HK-2 (cell line): ENCODE measurements around the gene CYP11A1.

Source experiments
- DNase-seq: peaks from one replicate; pipeline ENCODE4 v3.0.0-alpha.2; 2018; ENCODE audit not compliant: unreplicated experiment

The CYP11A1 gene

DNA sequence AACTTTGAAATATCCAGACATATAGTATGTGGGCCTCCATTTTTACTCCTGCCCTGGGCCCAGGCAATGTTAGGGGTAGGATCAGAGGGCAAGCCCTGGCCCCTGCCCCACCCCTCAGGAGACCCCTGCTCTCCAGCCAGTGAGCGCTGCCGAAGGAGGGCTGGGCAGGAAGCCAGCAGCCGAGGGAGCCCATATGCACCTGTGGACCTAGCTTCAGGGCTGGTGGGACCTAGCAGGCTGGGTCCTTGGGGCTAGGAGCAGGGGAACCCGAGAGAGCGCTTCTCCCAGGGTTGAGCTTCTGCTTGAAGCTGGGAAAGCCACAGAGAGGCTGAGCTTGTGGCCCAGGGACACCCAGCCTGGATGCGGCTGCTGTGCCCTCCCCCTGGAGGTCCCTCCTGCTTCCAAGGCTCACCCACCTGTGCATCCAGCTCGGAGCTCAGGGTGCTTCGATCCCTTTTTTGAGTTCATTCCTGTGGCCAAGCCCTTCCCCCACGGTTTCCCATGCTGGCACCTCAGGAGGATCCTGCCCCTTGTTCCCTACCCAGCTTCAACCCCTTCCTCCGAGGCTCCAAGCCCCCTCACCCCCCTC lies 21.0 kb upstream of the CYP11A1 start:
- no peak for DNase-seq

DNA sequence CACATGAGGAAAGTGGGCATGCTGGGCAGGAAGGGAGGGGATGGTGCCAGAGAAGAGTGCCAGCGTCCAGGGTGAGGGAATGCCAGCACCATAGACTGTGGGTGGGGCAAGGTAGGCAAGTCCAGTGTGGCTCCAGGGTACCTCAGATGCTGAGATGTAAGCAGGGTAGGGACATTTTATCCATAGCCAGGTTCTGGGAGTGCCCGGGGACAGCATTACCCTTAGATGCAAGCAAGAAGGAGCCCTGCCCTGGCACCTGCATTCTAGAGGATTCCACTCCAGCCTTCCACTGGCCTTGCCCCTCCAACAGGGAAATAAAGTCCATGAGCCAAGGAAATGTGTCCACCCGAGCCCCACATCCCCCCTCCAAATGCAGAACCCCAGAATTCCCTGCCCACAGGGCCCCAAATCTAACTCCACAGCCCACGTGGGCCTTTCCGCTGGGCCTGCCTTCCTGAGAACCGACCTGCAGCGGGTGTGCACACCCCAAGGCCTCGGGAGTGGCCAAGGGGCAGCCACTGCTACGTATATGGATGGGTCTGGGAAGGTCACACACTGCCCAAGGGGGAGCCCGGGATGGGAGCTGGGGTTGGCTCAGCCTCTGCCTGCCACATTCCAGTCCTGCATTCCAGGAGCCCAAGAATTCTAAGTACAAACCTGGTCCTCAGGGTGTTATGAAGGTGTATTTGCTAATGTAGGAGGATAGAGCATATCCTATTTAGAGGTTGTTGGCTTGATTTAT lies 20.3 kb upstream of the CYP11A1 start:
- DNase-seq = no peak

DNA sequence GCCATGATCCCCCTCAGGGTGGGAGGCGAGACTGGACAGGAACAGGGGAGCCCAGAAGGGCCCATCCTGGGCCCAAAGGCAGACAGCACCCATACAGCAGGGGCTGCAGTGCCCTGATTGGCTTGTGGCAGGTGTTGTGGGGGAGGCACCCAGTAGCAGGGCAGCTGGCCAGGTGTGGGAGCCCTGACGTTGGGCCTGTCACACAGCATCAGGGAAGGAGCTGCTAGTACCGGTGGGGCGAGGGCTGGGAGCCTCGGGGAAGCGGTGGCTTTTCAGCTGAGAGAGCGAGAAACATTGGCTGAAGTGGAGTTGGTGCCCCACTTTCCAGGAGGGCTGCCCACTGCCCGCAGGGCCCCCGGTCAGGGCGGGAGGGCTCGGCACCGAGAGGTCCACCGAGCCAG lies 19.7 kb upstream of the CYP11A1 start:
- no peak for DNase-seq

DNA sequence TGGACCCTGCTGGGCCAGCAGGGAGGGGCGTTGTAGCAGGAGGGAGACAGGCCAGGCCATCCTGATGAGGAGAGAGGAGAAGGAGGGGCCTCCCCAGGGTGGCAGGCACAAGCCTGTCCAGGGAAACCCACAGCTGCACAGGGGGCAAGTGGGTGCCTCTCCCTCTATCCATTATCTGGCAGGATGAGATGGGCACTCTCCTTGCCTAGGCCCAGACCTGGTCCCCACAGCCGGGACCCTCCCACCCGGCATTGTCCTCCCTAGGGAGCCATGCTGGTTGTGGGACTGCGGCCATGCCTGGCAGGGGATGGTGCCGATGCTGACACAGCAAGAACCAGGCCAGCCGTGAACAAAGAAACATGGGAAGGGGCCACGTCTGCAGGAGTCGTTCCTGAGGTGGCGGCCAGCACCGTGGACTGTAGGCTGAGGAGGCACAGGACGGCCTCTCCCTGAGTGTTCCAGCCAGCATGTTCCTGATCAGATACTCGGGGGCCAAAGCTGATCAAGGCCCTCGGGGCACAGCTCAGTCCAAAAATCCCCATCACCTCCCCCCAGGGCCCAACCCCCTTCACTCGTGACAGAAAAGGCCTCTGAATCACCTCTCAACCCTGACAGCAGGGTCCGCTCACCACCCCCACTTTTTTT lies 19.2 kb upstream of the CYP11A1 start:
- DNase-seq = no peak

DNA sequence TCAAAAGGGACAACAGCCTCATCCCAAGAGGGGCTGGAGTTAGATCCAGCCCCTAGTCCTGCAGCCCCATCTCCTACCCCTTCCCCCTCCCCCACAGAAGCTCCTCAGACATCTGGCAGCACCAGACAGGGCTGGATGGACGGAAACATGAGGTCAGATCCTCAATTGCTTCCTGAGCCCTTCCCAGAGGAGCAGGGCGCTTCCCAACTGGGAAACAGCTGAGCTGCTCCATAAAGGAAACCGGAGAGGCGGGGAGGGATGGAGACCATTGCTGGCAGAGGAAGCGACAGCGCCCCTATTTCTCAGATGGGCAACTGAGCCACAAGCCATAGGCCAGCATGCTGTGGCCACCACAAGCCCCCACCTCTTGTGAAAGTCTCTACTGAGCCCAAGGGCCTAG lies 18.3 kb upstream of the CYP11A1 start:
- DNase-seq = no peak

DNA sequence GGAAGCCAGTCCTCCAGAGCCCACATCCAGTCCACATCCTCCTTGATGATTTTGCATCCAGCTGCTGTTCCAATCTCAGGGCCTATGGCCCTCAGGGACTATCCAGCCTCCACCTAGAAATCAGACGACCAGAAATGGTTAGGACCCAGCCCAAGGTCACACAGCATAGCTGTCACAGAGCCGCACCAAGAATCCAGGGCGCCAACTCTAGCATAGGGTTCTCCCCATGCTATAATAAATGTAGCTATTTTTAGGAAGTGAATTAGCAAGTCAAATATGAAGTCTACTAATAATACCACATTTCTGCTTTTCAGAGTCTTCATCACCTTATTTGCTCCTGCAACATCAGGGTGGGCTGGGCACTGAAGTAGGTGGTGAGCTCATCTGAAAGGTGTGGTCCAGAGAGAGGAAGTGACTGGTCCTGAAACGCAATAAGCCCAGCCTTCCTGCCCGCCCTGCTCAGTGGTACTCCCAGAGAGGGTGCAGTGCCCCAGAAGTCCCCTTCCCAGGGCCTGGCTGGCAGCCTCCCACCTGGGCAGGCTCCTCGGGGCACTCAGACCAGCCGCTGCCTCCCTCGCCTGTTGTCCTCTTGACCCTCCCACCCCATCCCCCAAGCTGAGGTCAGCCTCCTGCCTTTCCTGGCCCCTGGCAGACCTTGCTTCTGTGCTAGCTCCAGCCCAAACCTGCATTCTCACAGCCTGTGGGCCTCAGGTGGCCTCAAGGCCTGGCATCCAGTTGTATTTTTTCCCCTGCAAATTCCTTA lies 17.6 kb upstream of the CYP11A1 start:
- DNase-seq = peak; percentile 70

DNA sequence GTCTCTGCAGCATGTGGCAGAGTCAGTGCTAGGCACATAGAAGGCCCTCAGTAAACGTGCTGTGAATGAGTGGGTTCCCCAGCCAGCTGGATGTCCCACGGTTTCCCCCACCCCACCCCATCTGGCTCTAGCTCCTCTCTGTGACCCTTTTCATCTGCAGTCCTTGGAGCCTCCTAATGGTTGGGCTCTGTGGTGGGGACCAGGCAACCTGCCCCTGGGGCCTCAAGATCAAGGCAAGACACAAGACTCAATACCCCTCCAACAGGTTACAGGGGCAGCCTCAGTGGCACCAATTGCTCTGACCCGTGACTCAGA lies 17.1 kb upstream of the CYP11A1 start:
- DNase-seq = no peak

DNA sequence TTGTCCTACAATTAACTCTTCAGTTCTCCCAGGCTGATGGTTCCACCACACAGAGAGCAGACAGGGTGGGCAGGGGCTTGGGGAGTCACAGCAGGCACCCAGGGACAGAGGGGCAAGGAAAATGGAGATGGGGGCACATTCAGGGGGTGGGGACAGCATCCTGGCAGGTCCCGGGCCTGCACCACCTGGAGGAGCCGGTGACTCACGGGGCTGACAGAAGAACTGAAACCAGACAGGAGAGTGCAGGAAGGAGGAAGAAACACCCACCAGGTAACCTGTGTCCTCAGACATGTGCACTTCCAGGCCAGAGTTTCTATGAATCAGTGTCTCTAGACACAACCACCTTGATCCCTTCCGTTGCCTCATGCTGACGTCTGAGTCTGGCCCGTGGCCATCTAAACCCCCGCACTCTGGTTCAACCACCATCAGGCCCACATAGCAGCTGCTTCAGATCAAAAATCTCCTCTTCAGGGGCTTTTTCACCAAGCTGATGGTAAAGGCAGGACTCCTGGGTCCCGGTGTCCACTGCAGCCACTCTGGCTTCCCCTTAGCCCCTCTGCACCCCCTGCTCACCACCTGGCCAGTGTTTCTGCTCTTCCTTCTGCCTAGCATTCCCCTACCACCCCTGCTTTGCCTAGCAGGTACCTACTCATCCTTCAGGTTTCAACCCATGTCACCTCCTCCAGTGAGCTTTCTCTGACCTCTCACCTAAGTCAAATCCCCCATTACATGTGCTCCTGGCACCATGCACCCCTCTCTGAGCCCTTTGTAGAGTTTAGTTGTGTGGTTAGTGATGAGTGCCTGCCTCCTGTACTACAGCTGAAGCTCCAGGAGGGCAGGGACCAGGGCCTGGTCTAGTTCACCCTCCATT lies 16.5 kb upstream of the CYP11A1 start:
- DNase-seq = peak; percentile 52

DNA sequence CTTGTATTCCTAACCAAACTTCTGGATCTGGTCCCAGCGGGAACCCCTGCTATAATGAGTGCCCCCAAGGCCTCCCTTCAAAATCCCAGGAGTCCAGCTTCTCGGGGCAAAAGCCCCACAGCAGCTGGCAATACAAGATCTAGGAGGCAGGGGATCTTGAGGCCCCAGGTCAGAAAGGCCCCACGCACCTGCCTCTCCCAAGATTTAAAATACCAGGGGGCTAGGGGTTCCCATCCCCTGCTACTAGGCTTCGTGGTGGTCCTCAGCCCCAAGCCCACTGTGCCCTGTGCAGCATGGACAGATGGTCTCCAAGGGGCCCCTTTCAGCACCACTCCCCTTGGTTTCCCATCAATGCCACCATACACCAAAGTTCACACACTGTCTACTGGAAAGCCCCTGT lies 15.8 kb upstream of the CYP11A1 start:
- DNase-seq = no peak

DNA sequence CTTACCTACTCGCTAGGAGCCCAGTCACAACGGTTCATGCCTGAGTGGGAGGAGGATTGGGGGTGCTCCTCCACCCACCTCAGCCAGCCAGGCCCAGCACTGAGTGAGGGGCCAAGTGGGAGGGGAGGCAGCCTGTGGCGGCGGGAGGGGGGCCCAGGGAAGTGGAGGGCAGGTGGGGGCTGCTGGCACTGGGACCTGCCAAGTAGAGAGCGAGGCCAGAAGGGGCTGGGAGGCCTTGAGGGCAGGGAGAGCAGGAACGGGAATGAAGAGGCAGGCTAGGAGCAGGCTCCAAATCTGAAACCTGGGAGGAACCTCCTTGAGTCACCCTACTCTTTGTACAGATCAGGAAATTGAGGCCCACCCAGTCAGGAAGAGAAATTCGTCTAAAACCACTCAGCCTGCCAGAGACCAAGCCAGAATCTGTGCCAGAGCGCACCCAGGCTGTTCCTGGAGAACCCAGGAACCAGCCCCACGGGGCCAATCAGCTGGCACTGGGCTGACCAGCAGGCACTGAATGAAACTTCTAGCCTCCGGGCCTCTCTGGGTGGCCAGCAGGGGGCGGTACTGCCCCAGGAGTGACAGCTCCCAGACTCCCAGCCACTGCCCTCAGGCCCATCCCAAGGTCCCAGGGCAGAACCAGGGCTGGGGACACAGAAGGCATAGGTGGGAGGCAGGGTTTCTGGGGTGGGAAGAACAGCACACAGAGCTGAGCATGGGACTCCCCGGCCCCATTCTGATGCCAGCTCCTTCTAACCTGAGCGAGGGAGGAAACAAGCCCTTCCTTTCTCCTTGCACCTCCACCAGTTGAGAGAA lies 14.8 kb upstream of the CYP11A1 start:
- peak; percentile 89 for DNase-seq

DNA sequence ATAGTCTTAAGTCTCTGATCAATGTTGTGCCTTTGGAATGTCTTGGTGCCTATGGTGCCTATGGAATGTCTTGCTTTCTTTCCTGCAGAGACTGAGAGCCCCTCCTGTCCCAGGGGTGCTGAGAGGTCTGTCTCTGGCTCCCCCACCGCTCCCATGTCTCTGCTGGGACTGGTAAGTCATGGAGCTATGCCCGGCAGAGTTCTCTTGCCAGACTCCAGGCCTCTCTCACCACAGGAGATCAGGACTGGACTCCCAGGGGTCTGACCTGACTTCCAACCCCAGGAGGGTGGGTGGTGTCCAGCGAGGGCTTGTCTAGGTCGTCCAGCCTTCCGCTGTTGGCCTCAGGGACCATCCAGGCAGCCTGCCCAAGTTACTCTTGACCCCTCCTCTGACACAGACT lies 14.0 kb upstream of the CYP11A1 start:
- no peak for DNase-seq

DNA sequence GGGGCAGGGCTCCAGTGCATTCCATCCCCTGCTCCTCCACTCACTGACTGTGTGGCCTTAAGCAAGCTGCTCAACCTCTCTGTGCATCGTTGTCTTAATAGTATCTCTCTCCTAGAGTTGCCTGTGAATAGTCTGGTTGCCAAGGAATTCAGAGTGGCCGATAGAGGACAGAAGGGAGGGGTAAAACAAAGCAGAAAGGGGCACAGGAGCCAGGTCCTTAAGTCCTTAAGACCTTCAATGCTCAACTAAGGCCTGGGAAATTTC lies 13.7 kb upstream of the CYP11A1 start:
- DNase-seq = no peak

DNA sequence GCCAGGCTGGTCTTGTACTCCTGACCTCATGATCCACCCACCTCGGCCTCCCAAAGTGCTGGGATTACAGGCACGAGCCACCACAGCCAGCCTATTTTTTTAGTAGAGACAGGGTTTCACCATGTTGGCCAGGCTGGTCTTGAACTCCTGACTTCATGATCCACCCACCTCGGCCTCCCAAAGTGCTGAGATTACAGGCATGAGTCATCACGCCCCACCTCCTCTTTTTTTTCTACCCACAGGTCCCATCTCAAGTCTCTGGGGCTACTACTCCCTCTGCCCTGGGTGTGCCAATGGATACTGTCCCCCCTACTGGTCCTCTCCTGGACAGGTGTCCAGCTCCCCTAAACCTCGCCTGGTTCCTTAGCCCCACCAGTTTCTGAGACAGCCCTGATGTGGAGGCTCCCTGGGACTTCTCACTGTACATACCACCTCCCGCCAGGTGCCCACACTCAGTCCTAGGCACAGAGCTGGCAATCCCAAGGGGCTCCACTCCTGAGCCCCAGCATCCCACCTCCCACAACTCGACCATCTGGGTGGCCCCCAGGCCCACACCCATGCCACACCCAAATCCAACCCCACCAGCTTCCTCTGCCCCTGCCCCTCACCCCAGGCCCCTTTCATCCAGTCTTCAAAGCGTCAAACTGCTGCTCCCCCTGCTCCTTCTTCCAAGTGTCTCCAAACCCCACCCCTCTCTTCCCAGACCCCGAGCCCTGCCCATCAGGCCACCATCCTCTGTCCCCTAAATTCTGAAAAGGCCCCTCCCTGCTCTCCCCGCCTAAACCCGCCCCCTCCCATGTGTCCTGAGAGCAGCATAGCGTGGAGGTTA lies 13.1 kb upstream of the CYP11A1 start:
- DNase-seq = no peak

DNA sequence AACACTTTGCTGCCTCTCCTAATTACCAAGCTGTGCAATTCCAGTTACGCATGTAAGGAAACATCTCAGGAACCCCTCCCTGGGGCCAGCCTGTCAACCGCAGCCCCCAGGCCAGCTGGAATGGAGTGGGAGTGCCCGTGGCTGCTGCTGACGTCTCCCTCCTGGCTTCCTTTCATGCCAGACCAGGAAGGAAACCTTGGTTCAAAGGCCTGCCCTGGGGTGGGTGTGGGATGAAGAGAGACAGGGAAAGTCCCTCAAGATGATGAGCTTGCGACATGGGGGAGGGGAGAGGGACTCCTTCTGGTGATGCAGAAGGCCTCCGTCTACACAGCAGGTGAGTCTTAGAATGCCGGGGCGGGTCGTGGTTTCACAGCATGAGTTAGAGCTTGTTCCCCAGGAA lies 11.4 kb upstream of the CYP11A1 start:
- peak; percentile 35 for DNase-seq

DNA sequence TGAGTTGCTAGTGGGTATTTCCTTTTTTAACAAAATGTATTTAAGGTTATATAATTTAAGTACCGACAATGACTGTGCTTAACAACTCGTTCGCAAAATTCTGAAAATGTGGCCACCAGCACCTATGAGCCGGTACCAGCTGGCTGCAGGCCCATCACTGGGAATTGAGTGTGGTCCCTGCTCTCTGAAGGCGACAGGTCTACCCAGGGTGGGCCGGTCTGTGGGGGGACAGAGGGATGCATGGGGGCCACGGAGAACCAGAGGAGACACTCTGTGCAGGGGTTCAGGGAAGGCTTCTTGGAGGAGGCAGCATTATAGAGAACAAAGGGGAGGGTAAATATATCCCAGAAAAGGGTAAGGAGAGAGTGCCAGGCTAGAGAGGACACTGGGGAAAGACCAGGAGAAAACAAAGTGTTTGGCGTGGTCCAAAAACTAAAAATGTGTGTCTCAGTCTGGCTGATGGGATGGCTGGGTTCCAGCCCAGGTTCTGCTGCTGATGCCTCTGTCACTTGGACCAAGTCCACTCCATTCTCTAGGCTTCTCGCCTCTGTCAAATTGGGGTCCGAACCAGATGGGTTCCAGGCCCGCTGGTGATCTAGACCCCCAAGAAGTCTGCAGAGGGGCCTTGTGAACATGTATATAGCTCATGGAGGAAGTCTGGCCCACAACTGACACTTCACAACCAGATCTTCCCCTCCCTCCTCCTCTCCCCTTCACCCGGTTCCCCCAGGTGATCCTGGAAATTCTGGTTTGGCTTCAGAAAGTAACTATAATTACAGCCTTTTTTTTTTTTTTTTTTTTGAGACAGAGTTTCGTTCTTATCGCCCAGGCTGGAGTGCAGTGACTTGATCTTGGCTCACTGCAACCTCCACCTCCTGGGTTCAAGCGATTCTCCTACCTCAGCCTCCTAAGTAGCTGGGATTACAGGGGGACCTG lies 10.7 kb upstream of the CYP11A1 start:
- DNase-seq = no peak

DNA sequence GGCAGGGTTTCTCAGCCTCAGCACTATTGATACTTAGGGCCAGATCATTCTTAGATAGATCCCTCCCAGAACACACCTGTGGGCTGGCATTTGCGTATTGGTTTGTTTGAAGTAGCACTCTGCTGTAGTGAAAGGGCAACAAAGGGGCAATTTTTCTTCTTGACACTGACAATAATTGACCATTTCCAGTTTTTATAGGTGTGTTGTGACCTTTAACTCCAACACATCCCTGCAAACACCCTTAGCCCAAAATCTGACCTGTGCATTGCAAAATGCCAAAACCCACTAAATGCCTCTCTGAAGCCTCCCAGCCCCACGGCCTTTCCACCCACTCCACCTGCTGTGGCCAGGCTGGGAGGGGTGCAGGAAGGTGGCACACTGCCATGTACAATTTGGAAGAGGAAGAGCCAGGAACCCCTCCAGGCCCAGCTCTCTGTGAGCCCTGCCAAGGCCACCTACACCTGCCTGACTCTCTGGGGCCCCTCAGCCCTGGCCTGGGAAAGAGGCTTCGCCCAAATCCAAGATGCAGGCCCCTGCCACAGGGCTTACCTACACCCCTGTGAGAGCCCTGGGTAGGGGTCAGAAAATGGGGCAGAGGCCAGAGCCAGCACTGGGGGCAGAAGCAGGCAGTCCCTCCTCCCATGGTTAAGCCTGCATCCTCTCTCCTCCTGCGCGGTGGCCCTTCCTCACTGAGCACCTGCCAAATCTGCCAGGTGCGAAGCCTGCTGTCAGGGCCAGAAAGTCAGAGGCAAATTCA lies 9.6 kb upstream of the CYP11A1 start:
- no peak for DNase-seq

DNA sequence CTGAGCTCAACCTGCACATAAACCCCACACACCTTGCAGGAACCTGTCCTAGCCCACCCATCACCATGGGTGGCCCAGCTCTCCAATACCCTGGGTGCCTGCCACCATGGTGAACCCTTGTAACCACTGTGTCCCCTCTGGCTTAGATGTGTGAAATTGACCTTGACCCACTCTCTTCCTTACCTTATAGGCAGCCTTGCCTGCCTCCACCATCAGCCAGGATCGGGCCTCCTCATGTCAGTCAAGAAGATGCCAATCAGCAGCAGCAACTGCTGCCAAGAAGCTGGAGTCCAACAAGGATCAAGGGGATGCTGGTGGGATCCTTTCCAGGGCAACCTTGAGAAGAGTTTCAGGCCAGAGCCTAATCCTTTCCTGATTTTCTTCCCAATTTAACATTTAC lies 8.8 kb upstream of the CYP11A1 start:
- DNase-seq = no peak

DNA sequence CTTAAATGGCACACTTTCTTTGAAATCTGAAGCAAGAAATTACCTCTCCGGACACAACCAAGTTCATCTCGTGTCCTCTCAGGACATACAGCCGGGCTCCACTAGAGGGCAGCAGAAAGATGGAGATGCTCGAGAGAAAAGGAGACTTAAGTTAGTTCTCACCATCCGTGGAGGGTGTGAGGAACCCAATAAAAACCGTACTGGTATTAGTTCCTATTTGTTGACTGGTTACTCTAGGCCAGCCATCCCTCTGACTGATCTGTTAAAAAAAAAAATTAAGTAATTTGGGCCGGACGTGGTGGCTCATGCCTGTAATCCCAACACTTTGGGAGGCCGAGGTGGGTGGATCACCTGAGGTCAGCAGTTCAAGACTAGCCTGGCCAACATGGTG lies 7.9 kb upstream of the CYP11A1 start:
- DNase-seq = peak; percentile 66
